ENCODE measurements around the gene COL28A1.

The COL28A1 gene

DNA sequence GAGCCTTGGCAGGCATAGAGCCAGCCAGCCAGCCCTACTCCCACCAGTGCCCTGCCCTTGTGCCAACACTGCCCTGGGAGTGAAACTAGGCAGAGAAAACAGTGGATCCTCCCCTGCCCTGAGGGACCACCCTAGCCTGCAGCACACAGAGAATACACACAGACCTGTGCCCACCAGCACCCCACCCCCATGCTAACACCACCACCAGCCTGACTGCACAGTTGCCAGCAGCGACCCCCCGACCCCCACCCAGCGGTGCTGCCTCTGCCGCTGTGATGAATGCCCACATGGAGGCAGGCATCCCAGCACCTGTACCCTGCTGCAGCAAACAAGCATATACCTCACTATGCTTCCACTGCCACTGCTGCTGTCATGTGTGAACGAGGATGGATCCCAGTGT lies 21.6 kb upstream of the COL28A1 start:
- Histone ChIP-seq H3K27me3 (ENCODE audit: control insufficient read depth, insufficient read depth, low read length) (no peaks in the 10 kb centered on the region), H3K4me3 (ENCODE audit: low read length) (no peak overlapping the region), H3K4me1 (ENCODE audit: control insufficient read depth, insufficient read depth, low read length) (peaks cover 33% of the 10 kb centered on the region), H3K36me3 (ENCODE audit: insufficient read depth, low read length) (no peaks in the 10 kb centered on the region), H3K9me3 (replicated peaks; ENCODE audit: low read length) (no peaks in the 10 kb centered on the region), H3K4me2 (ENCODE audit: low read length) (no peak overlapping the region), H3K9ac (ENCODE audit: low read depth, low read length) (no peak overlapping the region)

DNA sequence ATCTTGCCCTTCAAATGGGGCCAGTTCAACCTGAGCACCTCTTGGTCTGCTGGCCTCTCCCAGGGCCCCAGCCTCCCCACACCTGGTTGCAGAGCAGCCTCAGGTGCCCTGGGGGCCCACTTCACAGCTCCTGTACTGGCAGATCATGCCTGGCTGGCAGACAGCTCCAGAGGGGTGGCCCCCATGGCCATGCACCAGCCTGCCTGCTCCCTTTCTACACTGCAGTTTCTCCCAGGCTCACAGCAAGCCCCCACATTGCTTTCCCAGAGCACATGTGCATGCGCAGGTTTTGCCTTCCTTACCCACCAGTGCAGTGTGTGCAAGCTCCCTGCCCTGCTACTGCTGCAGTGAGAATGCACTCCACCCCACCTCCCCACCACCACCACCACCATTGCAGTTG lies 21.2 kb upstream of the COL28A1 start:
- H3K4me1 ChIP-seq (ENCODE audit: control insufficient read depth, insufficient read depth, low read length) = peaks cover 37% of the 10 kb centered on the region
- H3K9ac ChIP-seq (ENCODE audit: low read depth, low read length) = no peak overlapping the region
- no peak overlapping the region for H3K4me3 ChIP-seq (ENCODE audit: low read length)
- H3K9me3 ChIP-seq (replicated peaks; ENCODE audit: low read length) = no peaks in the 10 kb centered on the region
- no peaks in the 10 kb centered on the region for H3K27me3 ChIP-seq (ENCODE audit: control insufficient read depth, insufficient read depth, low read length)
- no peak overlapping the region for H3K4me2 ChIP-seq (ENCODE audit: low read length)
- H3K36me3 ChIP-seq (ENCODE audit: insufficient read depth, low read length) = peaks cover 4% of the 10 kb centered on the region

DNA sequence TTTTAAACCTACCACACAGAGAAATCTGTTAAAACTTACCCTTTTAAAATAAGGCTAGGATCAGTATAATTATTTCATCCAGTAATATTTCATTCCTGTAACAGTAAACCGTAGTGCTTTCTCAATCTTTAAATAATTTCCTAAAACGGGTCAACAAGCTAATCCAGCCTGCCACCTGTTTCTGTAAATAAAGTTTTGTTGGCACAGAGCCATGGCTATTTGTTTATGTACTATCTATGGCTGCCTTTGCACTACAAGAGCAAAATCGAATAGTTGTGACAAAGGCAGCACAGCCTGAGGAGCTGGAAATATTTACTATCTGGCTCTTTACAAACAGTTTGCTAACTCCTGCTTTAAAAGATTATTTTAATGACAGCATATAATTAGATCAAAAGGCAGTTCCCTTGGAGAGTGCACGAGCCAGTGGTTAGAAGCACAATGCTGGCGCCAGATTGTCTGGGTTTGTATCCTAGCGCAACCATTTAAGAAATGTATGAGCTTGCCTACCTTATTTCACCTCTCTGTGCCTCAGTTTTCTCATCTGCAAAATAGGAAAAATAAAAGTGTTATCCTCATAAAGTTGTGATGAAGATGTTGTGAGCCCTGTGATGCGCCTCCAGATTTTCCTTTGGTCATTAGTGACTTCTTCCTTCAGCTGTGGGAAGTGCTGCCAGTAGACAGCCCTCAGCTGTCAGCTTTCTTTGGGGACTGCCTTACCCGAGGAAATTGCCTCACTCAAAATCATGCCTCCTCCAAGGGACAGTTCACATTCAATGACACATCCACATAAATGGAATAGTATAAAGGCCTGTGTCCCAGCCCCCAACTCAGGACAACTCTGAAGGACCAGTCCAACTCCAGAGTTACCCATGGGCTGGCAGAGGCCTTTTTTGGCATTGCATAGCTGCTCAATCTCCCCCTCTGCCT lies 19.2 kb upstream of the COL28A1 start:
- Histone ChIP-seq H3K36me3 (ENCODE audit: insufficient read depth, low read length) (peaks cover 10% of the 10 kb centered on the region), H3K4me3 (ENCODE audit: low read length) (peak overlapping the region; percentile 57), H3K9me3 (replicated peaks; ENCODE audit: low read length) (no peaks in the 10 kb centered on the region), H3K9ac (ENCODE audit: low read depth, low read length) (peak overlapping the region; percentile 68), H3K4me1 (ENCODE audit: control insufficient read depth, insufficient read depth, low read length) (peaks cover 51% of the 10 kb centered on the region), H3K27me3 (ENCODE audit: control insufficient read depth, insufficient read depth, low read length) (no peaks in the 10 kb centered on the region), H3K4me2 (ENCODE audit: low read length) (peak overlapping the region; percentile 70)

DNA sequence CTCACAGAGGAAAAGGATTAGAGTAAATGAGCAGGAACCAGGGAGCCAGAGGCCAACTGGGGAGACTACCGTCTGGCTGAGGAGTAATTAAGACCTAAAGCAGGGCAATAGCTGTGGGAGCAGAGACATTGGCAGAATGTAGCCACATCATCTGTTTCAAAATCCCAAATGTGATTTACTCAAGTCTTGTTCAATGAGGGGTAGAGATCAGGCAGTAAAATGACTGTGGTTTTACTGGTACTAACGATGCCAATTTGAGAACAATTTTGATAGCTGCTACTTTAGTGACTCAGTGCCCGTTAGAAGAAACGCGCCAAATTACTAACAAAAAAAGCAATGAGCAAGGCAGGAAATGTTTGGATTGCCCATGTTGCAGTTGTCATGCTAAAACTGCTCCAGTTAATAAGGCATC lies 18.4 kb upstream of the COL28A1 start:
- Histone ChIP-seq H3K9ac (ENCODE audit: low read depth, low read length) (peak overlapping the region; percentile 73), H3K4me2 (ENCODE audit: low read length) (peak overlapping the region; percentile 71), H3K4me3 (ENCODE audit: low read length) (peak overlapping the region; percentile 57), H3K4me1 (ENCODE audit: control insufficient read depth, insufficient read depth, low read length) (peaks cover 54% of the 10 kb centered on the region), H3K27me3 (ENCODE audit: control insufficient read depth, insufficient read depth, low read length) (no peaks in the 10 kb centered on the region), H3K9me3 (replicated peaks; ENCODE audit: low read length) (no peaks in the 10 kb centered on the region), H3K36me3 (ENCODE audit: insufficient read depth, low read length) (peaks cover 10% of the 10 kb centered on the region)

DNA sequence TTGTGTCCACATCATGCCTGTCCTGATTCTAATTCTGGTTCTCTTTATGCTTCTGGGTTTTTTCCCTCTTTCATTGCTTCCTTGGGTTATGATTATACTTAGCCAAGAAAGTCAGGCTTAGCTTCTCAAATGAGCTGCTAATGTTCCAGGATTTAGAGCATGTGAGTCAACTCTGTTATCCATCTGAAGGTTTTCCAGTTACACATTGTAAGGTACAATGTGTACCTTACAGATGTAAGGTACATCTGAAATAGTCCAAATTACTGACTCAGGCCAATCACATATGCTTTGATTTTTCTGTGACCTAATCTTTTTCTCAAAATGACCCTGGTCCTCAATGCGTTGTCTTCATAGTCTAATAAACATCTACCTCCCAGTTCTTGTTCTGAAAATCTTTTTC lies 17.7 kb upstream of the COL28A1 start:
- Histone ChIP-seq H3K9me3 (replicated peaks; ENCODE audit: low read length) (no peaks in the 10 kb centered on the region), H3K4me2 (ENCODE audit: low read length) (peak overlapping the region; percentile 71), H3K4me3 (ENCODE audit: low read length) (peak overlapping the region; percentile 45), H3K4me1 (ENCODE audit: control insufficient read depth, insufficient read depth, low read length) (peaks cover 54% of the 10 kb centered on the region), H3K36me3 (ENCODE audit: insufficient read depth, low read length) (peaks cover 10% of the 10 kb centered on the region), H3K9ac (ENCODE audit: low read depth, low read length) (peak overlapping the region; percentile 73), H3K27me3 (ENCODE audit: control insufficient read depth, insufficient read depth, low read length) (no peaks in the 10 kb centered on the region)

DNA sequence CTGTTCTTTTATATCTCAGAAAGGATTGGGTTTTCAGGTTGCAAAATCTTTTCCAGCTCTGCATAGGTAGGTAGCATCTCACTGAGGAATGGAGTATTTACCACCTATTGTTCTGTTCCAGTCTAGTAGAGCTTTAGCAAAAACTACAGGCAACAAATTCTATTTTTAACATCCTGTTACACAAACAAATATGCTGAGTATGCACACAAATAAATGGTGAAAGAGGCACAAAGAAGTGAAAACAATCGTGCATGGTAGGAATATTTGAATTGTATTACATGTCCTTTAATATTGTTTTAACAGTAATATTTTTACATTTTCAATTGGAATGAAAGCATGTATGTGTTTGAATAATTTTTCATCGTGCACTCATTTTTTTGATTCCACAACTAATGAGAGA lies 16.5 kb upstream of the COL28A1 start:
- Histone ChIP-seq H3K36me3 (ENCODE audit: insufficient read depth, low read length) (peaks cover 10% of the 10 kb centered on the region), H3K4me3 (ENCODE audit: low read length) (no peak overlapping the region), H3K9me3 (replicated peaks; ENCODE audit: low read length) (no peaks in the 10 kb centered on the region), H3K9ac (ENCODE audit: low read depth, low read length) (no peak overlapping the region), H3K4me2 (ENCODE audit: low read length) (no peak overlapping the region), H3K4me1 (ENCODE audit: control insufficient read depth, insufficient read depth, low read length) (peaks cover 54% of the 10 kb centered on the region), H3K27me3 (ENCODE audit: control insufficient read depth, insufficient read depth, low read length) (no peaks in the 10 kb centered on the region)

DNA sequence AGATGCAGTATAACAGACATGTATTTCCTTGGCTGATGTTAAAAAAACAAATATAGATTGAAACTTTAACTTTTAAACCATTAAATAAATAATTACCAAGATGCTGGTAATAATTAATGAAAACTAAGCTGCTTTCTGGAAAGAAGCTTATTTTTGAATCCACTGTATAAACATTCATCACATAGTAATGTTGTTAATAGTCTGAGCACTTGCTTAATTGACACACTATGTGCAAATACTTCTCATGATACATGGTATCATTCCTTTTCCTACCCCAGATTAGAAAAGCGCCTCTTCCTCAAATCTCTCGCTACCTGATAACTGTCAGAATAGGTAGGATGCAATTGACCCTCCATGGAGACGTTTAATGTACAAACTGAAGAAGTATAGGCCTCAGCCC lies 15.0 kb upstream of the COL28A1 start:
- H3K27me3 ChIP-seq (ENCODE audit: control insufficient read depth, insufficient read depth, low read length) = no peaks in the 10 kb centered on the region
- H3K9me3 ChIP-seq (replicated peaks; ENCODE audit: low read length) = no peaks in the 10 kb centered on the region
- H3K9ac ChIP-seq (ENCODE audit: low read depth, low read length) = no peak overlapping the region
- no peak overlapping the region for H3K4me3 ChIP-seq (ENCODE audit: low read length)
- no peak overlapping the region for H3K4me2 ChIP-seq (ENCODE audit: low read length)
- peaks cover 10% of the 10 kb centered on the region for H3K36me3 ChIP-seq (ENCODE audit: insufficient read depth, low read length)
- H3K4me1 ChIP-seq (ENCODE audit: control insufficient read depth, insufficient read depth, low read length) = peaks cover 51% of the 10 kb centered on the region

DNA sequence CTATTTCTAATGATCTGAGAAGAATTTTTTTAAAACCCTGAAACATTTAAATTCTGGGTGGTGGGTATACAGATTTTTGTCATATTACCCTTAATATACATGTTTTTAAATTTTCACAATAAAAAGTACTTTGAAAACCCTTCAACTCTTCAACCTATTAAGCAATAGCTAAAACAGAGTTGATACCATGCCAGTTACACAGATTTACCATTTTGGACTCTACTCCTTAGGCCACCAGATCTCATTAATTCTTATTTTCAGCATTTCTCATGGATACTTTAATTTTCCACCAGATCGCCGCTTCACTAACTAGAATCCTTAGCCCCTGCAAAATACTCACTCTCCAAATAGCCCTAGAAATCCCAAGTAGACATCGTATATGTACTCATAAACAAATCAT lies 12.7 kb upstream of the COL28A1 start:
- no peak overlapping the region for H3K4me3 ChIP-seq (ENCODE audit: low read length)
- H3K9me3 ChIP-seq (replicated peaks; ENCODE audit: low read length) = no peaks in the 10 kb centered on the region
- peaks cover 33% of the 10 kb centered on the region for H3K4me1 ChIP-seq (ENCODE audit: control insufficient read depth, insufficient read depth, low read length)
- no peak overlapping the region for H3K4me2 ChIP-seq (ENCODE audit: low read length)
- H3K27me3 ChIP-seq (ENCODE audit: control insufficient read depth, insufficient read depth, low read length) = no peaks in the 10 kb centered on the region
- peaks cover 10% of the 10 kb centered on the region for H3K36me3 ChIP-seq (ENCODE audit: insufficient read depth, low read length)
- H3K9ac ChIP-seq (ENCODE audit: low read depth, low read length) = no peak overlapping the region

DNA sequence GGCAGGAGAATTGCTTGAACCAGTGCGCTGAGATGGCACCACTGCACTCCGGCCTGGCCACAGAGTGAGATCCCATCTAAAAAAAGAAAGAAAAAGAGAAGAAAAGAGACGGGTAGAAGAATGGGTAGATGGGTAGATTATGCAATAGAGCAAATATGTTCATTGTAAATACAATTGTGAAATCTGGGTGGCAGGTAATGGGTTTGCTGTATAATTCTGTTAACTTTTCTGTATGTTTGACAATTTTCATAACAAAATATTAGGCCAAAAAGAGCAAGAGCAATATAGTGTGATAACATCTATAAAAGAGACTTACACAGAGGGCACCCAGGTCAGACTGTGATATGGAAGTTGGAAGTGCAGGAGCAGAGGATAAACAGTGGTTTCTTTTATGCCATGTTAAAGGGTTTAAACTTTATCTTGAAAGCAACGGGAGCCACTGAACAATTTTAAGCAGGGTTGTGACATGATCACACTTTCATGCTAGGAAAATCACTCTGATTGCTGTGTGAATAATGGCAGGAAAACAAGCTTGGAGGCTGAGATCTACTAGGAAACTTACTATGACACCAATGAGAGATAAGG lies 6.7 kb upstream of the COL28A1 start:
- H3K9ac ChIP-seq (ENCODE audit: low read depth, low read length) = no peak overlapping the region
- no peak overlapping the region for H3K4me3 ChIP-seq (ENCODE audit: low read length)
- peaks cover 18% of the 10 kb centered on the region for H3K4me1 ChIP-seq (ENCODE audit: control insufficient read depth, insufficient read depth, low read length)
- no peaks in the 10 kb centered on the region for H3K27me3 ChIP-seq (ENCODE audit: control insufficient read depth, insufficient read depth, low read length)
- peaks cover 2% of the 10 kb centered on the region for H3K9me3 ChIP-seq (replicated peaks; ENCODE audit: low read length)
- no peak overlapping the region for H3K4me2 ChIP-seq (ENCODE audit: low read length)
- no peaks in the 10 kb centered on the region for H3K36me3 ChIP-seq (ENCODE audit: insufficient read depth, low read length)

DNA sequence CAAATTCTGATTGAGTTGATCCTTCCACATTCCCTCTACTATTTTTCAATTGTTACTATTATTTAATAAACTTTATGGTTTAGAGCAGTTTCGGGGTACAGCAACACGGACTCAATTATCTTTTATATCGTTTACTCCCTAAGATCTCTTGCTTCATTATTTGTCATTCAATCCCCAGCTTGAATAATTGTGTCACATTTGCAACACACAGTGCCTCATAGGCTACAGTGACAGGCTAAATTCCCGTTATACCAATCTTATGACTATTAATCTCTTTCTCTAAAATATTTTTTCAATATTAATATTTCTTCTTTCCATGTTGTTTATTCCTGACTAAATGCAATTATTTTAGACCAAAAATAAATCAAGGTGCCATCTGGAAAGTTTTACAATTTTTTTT lies 4.0 kb upstream of the COL28A1 start:
- H3K4me2 ChIP-seq (ENCODE audit: low read length) = no peak overlapping the region
- H3K4me1 ChIP-seq (ENCODE audit: control insufficient read depth, insufficient read depth, low read length) = peaks cover 27% of the 10 kb centered on the region
- H3K9me3 ChIP-seq (replicated peaks; ENCODE audit: low read length) = peaks cover 2% of the 10 kb centered on the region
- H3K4me3 ChIP-seq (ENCODE audit: low read length) = no peak overlapping the region
- no peaks in the 10 kb centered on the region for H3K36me3 ChIP-seq (ENCODE audit: insufficient read depth, low read length)
- H3K27me3 ChIP-seq (ENCODE audit: control insufficient read depth, insufficient read depth, low read length) = no peaks in the 10 kb centered on the region
- H3K9ac ChIP-seq (ENCODE audit: low read depth, low read length) = no peak overlapping the region

DNA sequence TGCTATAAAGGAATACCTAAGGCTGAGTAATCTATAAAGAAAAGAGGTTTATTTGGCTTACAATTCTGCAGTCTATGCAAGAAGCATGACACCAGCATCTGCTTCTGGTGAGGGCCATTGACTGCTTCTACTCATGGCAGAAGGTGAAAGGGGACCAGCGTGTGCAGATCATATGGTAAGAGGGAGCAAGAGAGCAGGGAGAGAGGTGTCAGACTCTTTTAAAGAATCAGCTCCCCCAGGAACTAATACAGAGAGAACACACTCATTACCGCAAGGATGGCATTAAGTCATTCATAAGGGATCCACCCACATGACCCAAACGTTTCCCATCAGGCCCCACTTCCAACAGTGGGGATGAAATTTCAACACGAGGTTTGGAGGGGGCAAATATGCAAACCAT lies 3.5 kb upstream of the COL28A1 start:
- Histone ChIP-seq H3K27me3 (ENCODE audit: control insufficient read depth, insufficient read depth, low read length) (no peaks in the 10 kb centered on the region), H3K36me3 (ENCODE audit: insufficient read depth, low read length) (no peaks in the 10 kb centered on the region), H3K4me1 (ENCODE audit: control insufficient read depth, insufficient read depth, low read length) (peaks cover 27% of the 10 kb centered on the region), H3K4me3 (ENCODE audit: low read length) (no peak overlapping the region), H3K4me2 (ENCODE audit: low read length) (no peak overlapping the region), H3K9ac (ENCODE audit: low read depth, low read length) (no peak overlapping the region), H3K9me3 (replicated peaks; ENCODE audit: low read length) (peaks cover 2% of the 10 kb centered on the region)

DNA sequence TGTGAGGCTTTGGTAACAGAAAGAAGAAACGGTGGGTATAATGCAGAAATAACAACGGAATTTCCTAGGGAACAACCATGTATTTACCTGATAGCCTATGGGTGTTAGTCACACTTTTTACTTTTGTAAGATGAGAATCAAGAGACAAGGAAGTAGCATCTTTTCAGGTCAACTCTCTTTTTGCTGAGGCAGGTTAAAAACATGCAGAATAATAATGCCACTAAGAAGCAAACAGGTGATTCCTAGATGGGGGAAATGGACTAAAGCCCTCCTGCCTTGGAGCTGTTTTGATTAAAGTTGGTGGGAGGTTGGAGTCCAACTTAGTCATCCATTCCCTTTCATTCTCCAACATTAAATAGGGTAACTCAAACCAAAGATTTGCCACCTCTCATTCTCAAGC lies 2.0 kb upstream of the COL28A1 start:
- Histone ChIP-seq H3K4me1 (ENCODE audit: control insufficient read depth, insufficient read depth, low read length) (peaks cover 26% of the 10 kb centered on the region), H3K9me3 (replicated peaks; ENCODE audit: low read length) (peaks cover 2% of the 10 kb centered on the region), H3K4me3 (ENCODE audit: low read length) (no peak overlapping the region), H3K27me3 (ENCODE audit: control insufficient read depth, insufficient read depth, low read length) (no peaks in the 10 kb centered on the region), H3K9ac (ENCODE audit: low read depth, low read length) (no peak overlapping the region), H3K4me2 (ENCODE audit: low read length) (no peak overlapping the region), H3K36me3 (ENCODE audit: insufficient read depth, low read length) (no peaks in the 10 kb centered on the region)
